ENCODE measurements around the gene ASB13. TPM values are rescaled to one million over a fixed set of nuclear protein-coding genes. Genes with fewer than 3 reads are reported as not detected.

The ASB13 gene
- total and polyA plus RNA-seq, 10 of the 15 experiments (the other 5 are each of a cell fraction or from before 2014, with no cell fraction given): 0.02 to 0.59 (median 0.10) TPM; not detected in 2

GRCh38 chr10:5698062-5698461 is 31.7 kb upstream of the ASB13 start:
- no peak for TF ChIP-seq TBL1XR1 (IDR thresholded peaks at IDR 0.05; ENCODE audit: low read depth, low read length)
- TF ChIP-seq YBX1 (IDR thresholded peaks at IDR 0.05): no peak
- TF ChIP-seq HDAC2 (IDR thresholded peaks at IDR 0.05): no peak
- no peak for TF ChIP-seq IKZF1 (conservative IDR thresholded peaks at IDR 0.05)
- no peak for TF ChIP-seq SMAD1 (IDR thresholded peaks at IDR 0.05; ENCODE audit: low read depth, partially characterized antibody)
- no peak for TF ChIP-seq JUNB (IDR thresholded peaks at IDR 0.05)
- DNase-seq (ENCODE audit: low read depth, low spot score) (no peak), ATAC-seq (0 out of 3 replicates have a peak, but pooled peaks have one; percentile 11), FAIRE-seq (peak; percentile 13)
- Histone ChIP-seq H3K4me1 (ENCODE audit: control insufficient read depth, insufficient read depth, low read length) (peaks cover 17% of the 10 kb centered on the region), H3K9ac (ENCODE audit: control insufficient read depth, insufficient read depth, low read length) (no peak overlapping the region), H3K4me3 (no peak overlapping the region), H3K27ac (ENCODE audit: control insufficient read depth, insufficient read depth) (no peak overlapping the region), H3K27me3 (replicated peaks in 1 of 2; ENCODE audit: control insufficient read depth in 2 of 2, insufficient read depth in 2 of 2, low read length in 1 of 2) (no peaks in the 10 kb centered on the region), H3K79me2 (ENCODE audit: control insufficient read depth, insufficient read depth, low read length) (peaks cover 86% of the 10 kb centered on the region), H2AFZ (ENCODE audit: control insufficient read depth, low read depth, low read length) (no peak overlapping the region), H3K4me2 (ENCODE audit: control insufficient read depth, insufficient read depth) (no peak overlapping the region), H3K9me3 (replicated peaks; ENCODE audit: control insufficient read depth, insufficient read depth, low read length) (peaks cover 1% of the 10 kb centered on the region), H3K36me3 (ENCODE audit: control insufficient read depth in 2 of 2, insufficient read depth in 2 of 2, low read length in 1 of 2) (no peaks in the 10 kb centered on the region), H4K20me1 (ENCODE audit: control insufficient read depth, insufficient read depth) (no peaks in the 10 kb centered on the region)
- 100% methylated on average over 1 of the region's 1 CpG for WGBS (ENCODE audit: insufficient coverage, insufficient replicate concordance, low lambda C conversion rate, missing lambda C conversion rate)
- intact Hi-C loops (cut with micrococcal nuclease; ENCODE audit: unreplicated experiment) (no loop called here), in situ Hi-C loops (cut with MboI) (no loop called here)
- ChIA-PET CTCF (interaction anchor here (1.1 kb wide), 1 partner anchor 18 kb away, joined by 3 read pairs; no protein-coding TSS in a partner anchor), POLR2A (interaction anchor here (0.8 to 1.0 kb wide), 2 partner anchors 9 kb away, joined by 3 read pairs; no protein-coding TSS in a partner anchor), RAD21 (ENCODE audit: unreplicated experiment) (no interaction called here), SMC1A (ENCODE audit: uncharacterized antibody, unreplicated experiment) (interaction anchor here (1.0 to 15.6 kb wide), 3 partner anchors 8 to 16 kb away, joined by 3 to 191 read pairs (median 7); no protein-coding TSS in a partner anchor)
- no TSS peak for BruUV-seq (replicated peaks)

- H3K27me3 ChIP-seq (replicated peaks in 1 of 2; ENCODE audit: control insufficient read depth in 2 of 2, insufficient read depth in 2 of 2, low read length in 1 of 2): no peaks in the 10 kb centered on the region
- FAIRE-seq: no peak
- peaks cover 88% of the 10 kb centered on the region for H3K79me2 ChIP-seq (ENCODE audit: control insufficient read depth, insufficient read depth, low read length)
- BruUV-seq (replicated peaks): no TSS peak
- ChIA-PET POLR2A (interaction anchor here (0.8 kb wide), 1 partner anchor 192 kb away, joined by 4 read pairs; the partner anchor contains the start of genes ANKRD16 and FBH1), SMC1A (ENCODE audit: uncharacterized antibody, unreplicated experiment) (interaction anchor here (1.1 to 15.6 kb wide), 3 partner anchors 9 to 10 kb away, joined by 3 to 191 read pairs (median 7); no protein-coding TSS in a partner anchor), CTCF (interaction anchor here (1.0 to 2.8 kb wide), 3 partner anchors 9 to 14 kb away, joined by 3 to 10 read pairs (median 3); no protein-coding TSS in a partner anchor), RAD21 (ENCODE audit: unreplicated experiment) (no interaction called here)
- peaks cover 17% of the 10 kb centered on the region for H3K4me1 ChIP-seq (ENCODE audit: control insufficient read depth, insufficient read depth, low read length)
- no peaks in the 10 kb centered on the region for H4K20me1 ChIP-seq (ENCODE audit: control insufficient read depth, insufficient read depth)
- H2AFZ ChIP-seq (ENCODE audit: control insufficient read depth, low read depth, low read length): no peak overlapping the region
- 87% methylated on average over 2 of the region's 2 CpGs for WGBS (ENCODE audit: insufficient coverage, insufficient replicate concordance, low lambda C conversion rate, missing lambda C conversion rate)
- no peak overlapping the region for H3K4me2 ChIP-seq (ENCODE audit: control insufficient read depth, insufficient read depth)
- no peak for ATAC-seq
- no peak overlapping the region for H3K4me3 ChIP-seq
- in situ Hi-C loops (cut with MboI) (no loop called here), intact Hi-C loops (cut with micrococcal nuclease; ENCODE audit: unreplicated experiment) (no loop called here)
- H3K9ac ChIP-seq (ENCODE audit: control insufficient read depth, insufficient read depth, low read length): no peak overlapping the region
- no peaks in the 10 kb centered on the region for H3K36me3 ChIP-seq (ENCODE audit: control insufficient read depth in 2 of 2, insufficient read depth in 2 of 2, low read length in 1 of 2)
- no peak overlapping the region for H3K27ac ChIP-seq (ENCODE audit: control insufficient read depth, insufficient read depth)
- no peak for DNase-seq (ENCODE audit: low read depth, low spot score)
- peaks cover 1% of the 10 kb centered on the region; the same call in 2 of the 3 replicates for H3K9me3 ChIP-seq (replicated peaks; ENCODE audit: control insufficient read depth, insufficient read depth, low read length)
- TF ChIP-seq IRF5 (IDR thresholded peaks at IDR 0.05; ENCODE audit: borderline replicate concordance) (no peak), TCF7 (IDR thresholded peaks at IDR 0.05; ENCODE audit: borderline replicate concordance) (no peak), CTCF (IDR thresholded peaks at IDR 0.05 in 2 of 3, conservative IDR thresholded peaks at IDR 0.05 in 1 of 3; ENCODE audit: control insufficient read depth in 2 of 3, extremely low read depth in 1 of 3, insufficient read depth in 1 of 3, low read depth in 3 of 3, low read length in 3 of 3) (no peak), SRF (IDR thresholded peaks at IDR 0.05; ENCODE audit: low read depth in 2 of 2, low read length in 2 of 2) (no peak), CBX5 (IDR thresholded peaks at IDR 0.05; ENCODE audit: low read depth) (no peak), RB1 (IDR thresholded peaks at IDR 0.05; ENCODE audit: borderline replicate concordance) (no peak), USF1 (IDR thresholded peaks at IDR 0.05; ENCODE audit: borderline replicate concordance, extremely low read length, insufficient read depth, low read depth, low read length) (no peak), ATF7 (IDR thresholded peaks at IDR 0.05; ENCODE audit: low read depth) (no peak)
These were observed 30.9 kb upstream of the ASB13 start for GRCh38 chr10:5697342-5697741.
